ENCODE results near the gene COL9A1. TPM values are rescaled to one million over a fixed set of nuclear protein-coding genes. Genes with fewer than 3 reads are reported as not detected.
"Not testable (repeated sequence)": the region's sequence is repeated elsewhere in the genome, so short reads cannot be mapped to it uniquely, and the experiment has no call there.

Gene COL9A1
- total RNA-seq, 1 donor from 2014 or later, result 1.7 TPM

DNA sequence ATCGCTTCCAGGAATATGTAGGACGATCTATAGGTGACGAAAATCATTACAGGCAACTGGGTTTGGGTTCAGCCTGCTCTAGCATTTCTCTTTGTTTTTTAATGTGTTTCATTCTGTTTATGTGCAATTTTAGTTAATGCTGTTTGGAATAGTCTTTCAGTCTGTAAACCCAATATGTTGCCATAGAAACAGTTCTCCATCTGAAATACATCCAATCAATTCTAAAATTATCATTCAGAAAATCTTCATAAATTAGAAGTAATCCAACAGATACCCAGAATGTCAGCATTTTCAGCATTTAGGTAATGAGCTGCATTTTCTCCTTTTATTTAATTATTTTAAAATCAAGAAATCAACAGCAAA is 34.8 kb upstream of the COL9A1 start:
- Histone ChIP-seq H3K36me3 (no peaks in the 10 kb centered on the region), H3K27ac (no peak overlapping the region), H3K27me3 (no peaks in the 10 kb centered on the region), H3K4me3 (no peak overlapping the region), H3K4me1 (no peaks in the 10 kb centered on the region), H3K9me3 (no peaks in the 10 kb centered on the region)
- TF ChIP-seq POLR2AphosphoS5 (IDR thresholded peaks at IDR 0.05; ENCODE audit: insufficient read depth in 1 of 2, low read depth in 1 of 2) (no peak), CTCF (IDR thresholded peaks at IDR 0.05) (no peak), POLR2A (IDR thresholded peaks at IDR 0.05) (no peak)
- intact Hi-C loops (cut with DNase I), result no loop called here
- DNase-seq (ENCODE audit: extremely low spot score in 2 of 2), result no peak

DNA sequence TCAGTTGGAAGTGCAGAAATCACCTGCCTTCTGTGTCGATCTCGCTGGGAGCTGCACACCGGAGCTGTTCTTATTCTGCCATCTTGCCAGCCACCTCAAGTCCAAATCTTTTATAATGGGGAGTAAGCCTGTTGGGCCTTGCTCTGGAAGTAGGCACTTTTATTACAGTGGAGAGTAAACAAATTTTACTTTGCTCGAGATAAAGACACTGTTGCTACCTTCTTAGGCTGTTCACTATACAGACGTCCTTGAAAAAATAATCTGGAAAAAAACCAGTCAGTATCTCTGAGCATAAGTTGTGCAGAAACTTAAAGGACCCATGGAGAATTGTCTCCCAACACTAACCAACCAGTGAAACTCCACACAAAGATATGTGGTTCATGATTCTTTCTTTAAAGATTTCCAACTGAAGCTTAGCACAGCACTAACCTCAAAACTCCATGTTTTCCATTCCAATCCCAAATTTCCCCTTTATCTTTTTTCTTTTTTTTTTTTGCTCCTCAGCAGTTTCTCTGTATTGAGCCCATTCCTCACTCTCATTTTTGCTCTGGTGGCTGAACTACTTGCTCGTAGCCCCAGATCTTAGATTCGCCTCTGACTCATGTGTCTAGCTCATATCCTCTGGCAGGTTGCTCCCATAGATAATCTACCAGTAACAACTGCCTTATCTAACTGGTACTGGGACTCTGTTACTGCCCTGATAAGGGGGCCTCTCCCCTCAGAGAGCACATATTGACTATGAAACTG is 34.3 kb upstream of the COL9A1 start:
- no peak for DNase-seq (ENCODE audit: extremely low spot score in 2 of 2)
- Histone ChIP-seq H3K36me3 (no peaks in the 10 kb centered on the region), H3K9me3 (no peaks in the 10 kb centered on the region), H3K27ac (no peak overlapping the region), H3K4me1 (no peaks in the 10 kb centered on the region), H3K27me3 (no peaks in the 10 kb centered on the region), H3K4me3 (no peak overlapping the region)
- no peak for TF ChIP-seq POLR2A (IDR thresholded peaks at IDR 0.05)
- no peak for TF ChIP-seq POLR2AphosphoS5 (IDR thresholded peaks at IDR 0.05; ENCODE audit: insufficient read depth in 1 of 2, low read depth in 1 of 2)
- TF ChIP-seq CTCF (IDR thresholded peaks at IDR 0.05), result no peak
- intact Hi-C loops (cut with DNase I), result no loop called here

- intact Hi-C loops (cut with DNase I), result no loop called here
- no peaks in the 10 kb centered on the region for H3K36me3 ChIP-seq
- no peak overlapping the region for H3K4me3 ChIP-seq
- no peaks in the 10 kb centered on the region for H3K27me3 ChIP-seq
- TF ChIP-seq POLR2A (IDR thresholded peaks at IDR 0.05) (no peak), POLR2AphosphoS5 (IDR thresholded peaks at IDR 0.05; ENCODE audit: insufficient read depth in 1 of 2, low read depth in 1 of 2) (no peak), CTCF (IDR thresholded peaks at IDR 0.05) (no peak)
- no peak for DNase-seq (ENCODE audit: extremely low spot score in 2 of 2)
- H3K4me1 ChIP-seq, result no peaks in the 10 kb centered on the region
- H3K27ac ChIP-seq, result no peak overlapping the region
- H3K9me3 ChIP-seq, result no peaks in the 10 kb centered on the region
Measured at GRCh38 chr6:70327036-70327435, 24.2 kb upstream of the COL9A1 start.

DNA sequence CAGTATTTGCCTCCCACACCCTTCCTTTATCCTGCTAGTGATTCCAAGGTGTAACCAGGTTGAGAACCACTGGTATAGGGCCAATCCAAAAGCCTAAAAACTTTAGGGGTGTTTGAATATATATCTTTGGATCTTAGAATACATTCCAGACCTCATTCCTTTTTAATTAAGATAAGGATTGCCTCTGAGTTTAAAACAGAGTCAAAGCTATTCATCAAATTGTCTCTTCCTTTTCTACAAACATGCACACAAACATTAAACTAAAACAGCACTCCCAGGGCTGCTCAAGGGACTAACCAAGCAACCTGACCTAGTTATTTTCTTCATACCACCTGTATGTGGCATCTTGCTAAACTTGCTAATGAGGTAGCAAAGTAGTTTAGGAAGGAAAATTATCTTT is 22.1 kb upstream of the COL9A1 start:
- Histone ChIP-seq H3K36me3 (no peaks in the 10 kb centered on the region), H3K27me3 (no peaks in the 10 kb centered on the region), H3K4me1 (no peaks in the 10 kb centered on the region), H3K9me3 (no peaks in the 10 kb centered on the region), H3K27ac (no peak overlapping the region), H3K4me3 (no peak overlapping the region)
- intact Hi-C loops (cut with DNase I), result no loop called here
- TF ChIP-seq POLR2A (IDR thresholded peaks at IDR 0.05) (no peak), POLR2AphosphoS5 (IDR thresholded peaks at IDR 0.05; ENCODE audit: insufficient read depth in 1 of 2, low read depth in 1 of 2) (no peak), CTCF (IDR thresholded peaks at IDR 0.05) (no peak)
- no peak for DNase-seq (ENCODE audit: extremely low spot score in 2 of 2)

DNA sequence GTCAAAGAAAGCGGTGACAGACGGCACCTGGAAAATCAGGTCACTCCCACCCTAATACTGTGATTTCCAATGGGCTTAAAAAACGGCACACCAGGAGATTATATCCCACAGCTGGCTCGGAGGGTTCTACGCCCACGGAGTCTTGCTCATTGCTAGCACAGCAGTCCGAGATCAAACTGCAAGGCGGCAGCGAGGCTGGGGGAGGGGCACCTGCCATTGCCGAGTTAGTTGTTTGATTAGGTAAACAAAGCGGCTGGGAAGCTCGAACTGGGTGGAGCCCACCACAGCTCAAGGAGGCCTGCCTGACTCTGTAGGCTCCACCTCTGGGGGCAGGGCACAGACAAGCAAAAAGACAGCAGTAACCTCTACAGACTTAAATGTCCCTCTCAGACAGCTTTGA is 14.9 kb upstream of the COL9A1 start:
- H3K4me3 ChIP-seq; H3K4me1 ChIP-seq; DNase-seq (ENCODE audit: extremely low spot score in 2 of 2); intact Hi-C loops (cut with DNase I); H3K9me3 ChIP-seq; H3K27me3 ChIP-seq; H3K27ac ChIP-seq; H3K36me3 ChIP-seq: not testable (repeated sequence)
